HFFc6 (cell line): ENCODE data around the gene SIAH2. TPM values are rescaled to one million over a fixed set of nuclear protein-coding genes. Genes with fewer than 3 reads are reported as not detected.

Source experiments
- DNase-seq: peaks from one replicate; pipeline ENCODE4 v3.0.0-alpha.2; 2018
- H3K27ac Mint-ChIP-seq: 2 replicates; pipeline ENCODE4 v1.8.0; 2020; ENCODE audit warnings: mild to moderate bottlenecking, mixed read lengths
- H3K27me3 Mint-ChIP-seq: 2 replicates; pipeline ENCODE4 v1.8.0; 2021; ENCODE audit warnings: mild to moderate bottlenecking, moderate library complexity, mixed read lengths; ENCODE audit not compliant: insufficient read depth
- H3K36me3 Mint-ChIP-seq: 2 replicates; pipeline ENCODE4 v1.8.0; 2021; ENCODE audit warnings: low read depth, mixed read lengths
- H3K4me1 Mint-ChIP-seq: 2 replicates; pipeline ENCODE4 v1.8.0; 2020; ENCODE audit warnings: low read depth, mixed read lengths
- H3K4me3 Mint-ChIP-seq: 2 replicates; pipeline ENCODE4 v1.8.0; 2020; ENCODE audit warnings: mild to moderate bottlenecking, moderate library complexity, mixed read lengths
- H3K9me3 Mint-ChIP-seq: 2 replicates; pipeline ENCODE4 v1.8.0; 2020; ENCODE audit warnings: mild to moderate bottlenecking, mixed read lengths
- long read RNA-seq: library from polyadenylated mRNA; unstranded; transcript quantifications from one replicate; pipeline ENCODE4 v2.0.0, GENCODE V29; 2019
- total RNA-seq, 6 experiments: library from RNA; stranded (reverse); fragmentation: NEBNext Ultra II Directional; extraction: Animal tissue kit (Norgen Biotek cat#: 25700); gene quantifications; 2 replicates in 1 of 6; 3 replicates in 5 of 6; pipeline ENCODE4 v1.2.3, GENCODE V29; 2021
- TF ChIP-seq, protein P1 (sequence below): fragments of 200-600 bp; sonication (generic); IDR thresholded peaks from 2 replicates; pipeline ENCODE4 v1.5.0; 2021; ENCODE audit warnings: antibody characterized with exemption, mild to moderate bottlenecking

SIAH2 gene, protein sequence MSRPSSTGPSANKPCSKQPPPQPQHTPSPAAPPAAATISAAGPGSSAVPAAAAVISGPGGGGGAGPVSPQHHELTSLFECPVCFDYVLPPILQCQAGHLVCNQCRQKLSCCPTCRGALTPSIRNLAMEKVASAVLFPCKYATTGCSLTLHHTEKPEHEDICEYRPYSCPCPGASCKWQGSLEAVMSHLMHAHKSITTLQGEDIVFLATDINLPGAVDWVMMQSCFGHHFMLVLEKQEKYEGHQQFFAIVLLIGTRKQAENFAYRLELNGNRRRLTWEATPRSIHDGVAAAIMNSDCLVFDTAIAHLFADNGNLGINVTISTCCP
- 10 to 100 TPM; 14.6 to 18.2 (median 15.9) TPM for total RNA-seq
- long read RNA-seq, partial matches to known transcripts = 1 of 2 reads
- long read RNA-seq, other reads (novel, unspliced or antisense) = 1 of 2 reads

DNA sequence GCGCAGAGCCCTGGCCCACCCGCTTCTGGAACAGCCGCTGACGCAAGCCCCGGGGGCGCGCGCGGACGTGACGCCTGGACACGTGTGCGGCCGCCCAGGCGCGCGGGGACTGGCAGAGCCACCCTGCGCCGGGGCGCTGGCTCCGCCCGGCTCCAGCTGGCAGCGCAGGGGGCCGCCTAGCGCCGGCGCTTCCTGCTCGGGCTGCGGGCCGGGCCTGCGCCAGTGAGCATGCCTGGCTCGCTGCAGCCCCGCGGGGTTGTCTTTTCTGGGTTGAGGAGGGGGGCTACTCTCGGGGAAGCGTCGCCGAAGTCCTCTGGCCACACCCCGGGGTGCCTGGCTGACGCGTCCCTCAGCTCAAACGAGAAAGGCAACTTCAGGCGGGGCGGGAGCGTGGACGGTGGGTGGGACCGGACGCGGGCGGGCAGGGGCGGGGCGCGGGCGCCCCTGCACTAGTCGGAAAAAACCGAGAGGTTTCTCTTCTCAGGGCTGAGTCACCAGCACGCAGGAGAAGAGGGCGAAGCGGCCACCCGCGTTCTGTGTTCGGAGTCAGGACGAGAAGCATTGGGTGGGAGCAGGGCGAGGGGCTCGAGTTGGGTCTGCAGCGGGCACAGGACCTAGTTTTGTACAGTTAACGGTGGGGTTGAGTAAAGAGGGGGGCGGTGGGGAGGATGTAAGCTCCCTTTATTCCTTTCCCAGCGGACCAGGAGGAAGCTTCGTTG lies at the start of gene SIAH2:
Gene SIAH2, minus strand, starts transcription at position 48 of the 719 bp plus-strand sequence. CDS start 320 bp downstream, outside the sequence.
- H3K4me3 Mint-ChIP-seq = peak within 1 kb of the TSS; percentile 97
- H3K27ac Mint-ChIP-seq = peak within 1 kb of the TSS; percentile 99
- DNase-seq = peak; percentile 92
- no peaks in the 10 kb centered on the region for H3K9me3 Mint-ChIP-seq
- H3K4me1 Mint-ChIP-seq = peaks cover 54% of the 10 kb centered on the region
- H3K27me3 Mint-ChIP-seq = no peaks in the 10 kb centered on the region; the same call in 1 of the 2 replicates
- TF ChIP-seq, protein P1, sequence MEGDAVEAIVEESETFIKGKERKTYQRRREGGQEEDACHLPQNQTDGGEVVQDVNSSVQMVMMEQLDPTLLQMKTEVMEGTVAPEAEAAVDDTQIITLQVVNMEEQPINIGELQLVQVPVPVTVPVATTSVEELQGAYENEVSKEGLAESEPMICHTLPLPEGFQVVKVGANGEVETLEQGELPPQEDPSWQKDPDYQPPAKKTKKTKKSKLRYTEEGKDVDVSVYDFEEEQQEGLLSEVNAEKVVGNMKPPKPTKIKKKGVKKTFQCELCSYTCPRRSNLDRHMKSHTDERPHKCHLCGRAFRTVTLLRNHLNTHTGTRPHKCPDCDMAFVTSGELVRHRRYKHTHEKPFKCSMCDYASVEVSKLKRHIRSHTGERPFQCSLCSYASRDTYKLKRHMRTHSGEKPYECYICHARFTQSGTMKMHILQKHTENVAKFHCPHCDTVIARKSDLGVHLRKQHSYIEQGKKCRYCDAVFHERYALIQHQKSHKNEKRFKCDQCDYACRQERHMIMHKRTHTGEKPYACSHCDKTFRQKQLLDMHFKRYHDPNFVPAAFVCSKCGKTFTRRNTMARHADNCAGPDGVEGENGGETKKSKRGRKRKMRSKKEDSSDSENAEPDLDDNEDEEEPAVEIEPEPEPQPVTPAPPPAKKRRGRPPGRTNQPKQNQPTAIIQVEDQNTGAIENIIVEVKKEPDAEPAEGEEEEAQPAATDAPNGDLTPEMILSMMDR = no peak; the same call in 1 of the 2 replicates
- H3K36me3 Mint-ChIP-seq = peaks cover 2% of the 10 kb centered on the region

DNA sequence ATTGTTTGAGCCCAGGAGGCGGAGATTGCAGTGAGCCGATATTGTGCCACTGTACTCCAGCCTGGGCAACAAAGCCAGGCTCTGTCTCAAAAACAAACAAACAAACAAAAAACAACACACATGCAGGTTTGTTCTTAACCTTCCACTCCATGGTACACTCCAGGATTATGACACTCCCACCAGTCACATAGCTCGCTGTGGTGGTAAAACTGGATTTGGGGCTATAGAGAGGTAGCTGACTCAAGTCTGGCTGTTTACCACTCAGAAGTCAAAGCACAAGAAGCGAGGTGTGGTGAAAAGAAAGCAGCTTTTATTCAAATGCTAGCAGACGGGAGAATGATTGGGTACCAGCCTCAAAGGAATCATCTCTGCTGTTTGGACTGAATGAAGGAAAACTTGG lies 49.0 kb upstream of the SIAH2 start:
- no peaks in the 10 kb centered on the region for H3K36me3 Mint-ChIP-seq
- H3K27me3 Mint-ChIP-seq = peaks cover 34% of the 10 kb centered on the region
- H3K27ac Mint-ChIP-seq = no peak overlapping the region
- H3K4me3 Mint-ChIP-seq = no peak overlapping the region
- TF ChIP-seq, protein P1 = no peak
- H3K4me1 Mint-ChIP-seq = no peaks in the 10 kb centered on the region
- H3K9me3 Mint-ChIP-seq = no peaks in the 10 kb centered on the region
- no peak for DNase-seq

DNA sequence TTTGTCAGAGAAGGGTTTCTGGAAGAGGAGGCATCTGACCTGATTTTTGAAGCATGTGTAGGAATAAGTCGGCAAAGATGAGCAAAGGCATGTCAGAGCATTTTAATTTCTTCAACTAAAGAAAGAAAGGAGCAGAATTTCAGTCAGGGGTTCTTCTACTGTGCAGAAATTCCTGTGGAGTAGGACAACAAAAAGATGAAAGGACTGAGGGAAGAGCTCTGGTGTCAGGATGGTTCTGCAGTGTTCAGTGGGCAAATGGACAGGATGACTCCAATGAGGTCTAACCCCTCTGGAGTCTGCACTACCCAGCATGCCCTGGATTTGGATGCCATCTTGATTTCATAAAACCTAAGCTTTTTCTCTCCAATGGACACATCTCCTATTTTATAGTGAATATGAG lies 47.7 kb upstream of the SIAH2 start:
- H3K9me3 Mint-ChIP-seq = no peaks in the 10 kb centered on the region
- no peak overlapping the region for H3K4me3 Mint-ChIP-seq
- H3K27ac Mint-ChIP-seq = no peak overlapping the region
- peaks cover 34% of the 10 kb centered on the region for H3K27me3 Mint-ChIP-seq
- TF ChIP-seq, protein P1 = no peak
- H3K36me3 Mint-ChIP-seq = no peaks in the 10 kb centered on the region
- DNase-seq = no peak
- no peaks in the 10 kb centered on the region for H3K4me1 Mint-ChIP-seq

DNA sequence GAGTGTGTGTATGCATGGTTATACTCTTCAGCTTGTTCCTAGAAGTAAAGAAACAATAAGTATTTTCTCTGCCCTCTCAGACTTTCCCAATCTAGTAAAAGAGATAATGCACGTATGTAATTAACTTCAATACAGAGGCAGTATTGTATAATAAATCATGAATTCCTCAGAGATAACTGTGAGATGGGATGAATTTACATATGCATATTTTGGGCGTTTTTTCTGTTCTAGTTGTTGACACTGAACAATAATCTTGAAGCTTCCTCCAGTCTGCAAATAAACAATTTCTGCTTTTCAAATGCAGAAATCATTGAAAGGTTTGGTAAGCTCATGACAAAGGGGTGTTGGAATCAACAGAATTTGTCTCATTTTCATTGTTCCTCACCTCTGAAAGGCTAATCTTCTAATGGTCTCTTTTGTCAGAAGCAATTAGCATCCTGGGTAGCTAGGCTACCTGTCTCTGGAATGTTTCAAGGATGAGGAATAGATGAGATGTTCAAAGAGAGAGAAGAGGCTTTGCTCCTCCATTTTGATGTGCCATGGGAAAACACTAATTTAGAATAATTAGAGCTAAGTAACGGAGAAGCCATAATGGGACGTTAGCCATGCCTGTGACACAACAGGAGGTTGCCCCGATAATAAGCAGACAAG lies 43.3 kb upstream of the SIAH2 start:
- Mint-ChIP-seq H3K27me3 (peaks cover 26% of the 10 kb centered on the region), H3K27ac (no peak overlapping the region), H3K4me1 (no peaks in the 10 kb centered on the region)

DNA sequence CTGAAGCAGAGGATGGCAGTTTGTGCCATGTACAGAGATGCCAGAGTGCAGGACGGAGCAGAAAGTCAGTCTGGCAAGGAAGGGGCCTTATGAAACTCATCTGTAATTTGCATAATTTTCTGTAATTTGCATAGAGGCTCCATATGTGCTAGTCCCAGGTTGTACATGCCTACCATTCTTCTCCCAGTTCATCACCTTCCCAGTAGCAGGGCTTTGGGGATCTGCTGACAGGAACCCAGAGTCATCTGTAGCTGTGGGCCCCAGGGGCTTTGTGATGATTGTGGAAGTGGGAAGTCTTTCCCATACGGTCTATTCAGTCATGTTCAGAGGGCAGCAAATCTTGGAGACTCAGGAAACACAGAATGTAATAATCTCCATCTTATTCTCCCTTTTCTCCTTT lies 42.4 kb upstream of the SIAH2 start:
- Mint-ChIP-seq H3K4me3 (no peak overlapping the region), H3K27me3 (peaks cover 25% of the 10 kb centered on the region), H3K27ac (no peak overlapping the region), H3K9me3 (no peaks in the 10 kb centered on the region), H3K36me3 (no peaks in the 10 kb centered on the region), H3K4me1 (no peaks in the 10 kb centered on the region)
- TF ChIP-seq, protein P1 = no peak
- no peak for DNase-seq

More for the DNA sequence above, 43.3 kb upstream of the SIAH2 start:
- TF ChIP-seq, protein P1 = no peak
- no peak overlapping the region for H3K4me3 Mint-ChIP-seq
- H3K9me3 Mint-ChIP-seq = no peaks in the 10 kb centered on the region
- no peaks in the 10 kb centered on the region for H3K36me3 Mint-ChIP-seq
- DNase-seq = no peak
